Measurements from ENCODE around the gene SCP2D1. TPM values are rescaled to one million over a fixed set of nuclear protein-coding genes. Genes with fewer than 3 reads are reported as not detected.

SCP2D1 gene
- polyA plus RNA-seq, 3 donors = not detected

DNA sequence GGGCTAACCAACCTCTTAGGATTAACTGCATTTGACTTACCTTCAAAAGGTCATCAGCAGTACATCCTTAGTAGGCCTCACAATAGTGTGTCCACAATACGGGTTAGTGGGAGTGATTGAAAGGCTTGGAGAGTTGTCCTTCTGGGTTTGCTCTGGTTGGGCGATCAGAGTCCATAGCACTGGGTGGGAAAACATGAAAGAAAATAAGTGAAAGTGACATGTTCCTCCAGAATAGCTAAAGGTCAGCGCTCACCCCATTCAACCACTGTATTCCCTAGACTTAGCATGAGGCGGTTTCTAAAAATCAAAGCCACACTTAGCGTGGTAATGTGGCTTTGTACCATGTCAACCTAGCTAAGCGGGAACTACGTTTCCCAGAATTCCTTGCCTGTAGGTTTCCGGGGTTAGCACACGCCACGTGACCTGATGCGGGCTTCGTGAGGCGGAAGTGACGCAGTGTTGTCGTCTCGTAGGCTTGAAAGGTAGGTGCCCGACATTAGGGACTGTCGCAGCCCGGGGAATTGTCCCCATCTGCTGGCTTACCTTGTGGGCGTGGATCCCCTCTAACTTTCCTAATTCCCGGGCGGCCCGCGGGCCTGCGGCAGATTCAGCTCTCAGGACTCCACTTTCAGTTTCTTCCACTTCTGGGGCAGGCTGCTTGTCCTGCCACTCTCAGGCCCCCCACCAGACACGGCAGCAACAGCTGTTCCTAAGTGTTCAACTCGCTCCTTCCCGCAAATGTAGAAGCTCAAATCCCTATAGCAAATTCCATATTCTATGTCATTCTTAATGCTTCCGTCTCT, 19.8 kb upstream of the SCP2D1 start:
- peak overlapping the region; percentile 88 for H3K9ac ChIP-seq (ENCODE audit: insufficient read depth, low read length, poor library complexity, severe bottlenecking)
- no peaks in the 10 kb centered on the region for H3K79me2 ChIP-seq (ENCODE audit: insufficient read depth, low read length)
- 3% methylated on average over 23 of the region's 29 CpGs for WGBS (ENCODE audit: insufficient coverage)
- Mint-ChIP-seq H3K4me1 (peaks cover 8% of the 10 kb centered on the region), H3K36me3 (no peaks in the 10 kb centered on the region), H3K4me3 (peak overlapping the region; percentile 85 to 95), H3K27me3 (ENCODE audit: low read depth in 3 of 3) (peaks cover 0 to 22% (median 7%) of the 10 kb centered on the region in 3 donors), H3K9me3 (peaks cover 0 to 10% (median 4%) of the 10 kb centered on the region in 7 donors), H3K27ac (peak overlapping the region; percentile 94 to 99 (median 98))
- H2AFZ ChIP-seq (ENCODE audit: insufficient read depth, low read depth, low read length, poor library complexity, severe bottlenecking) = peak overlapping the region; percentile 89
- peak overlapping the region; percentile 87 to 96 (median 91) for H3K4me3 ChIP-seq (replicated peaks in 1 of 3; ENCODE audit: low read depth in 2 of 3, low read length in 3 of 3)
- no peaks in the 10 kb centered on the region for H3K36me3 ChIP-seq (replicated peaks in 1 of 2; ENCODE audit: control insufficient read depth in 1 of 2, insufficient read depth in 2 of 2, low read length in 2 of 2)
- H3K4me2 ChIP-seq (replicated peaks; ENCODE audit: extremely low read depth, low read length, poor library complexity, severe bottlenecking) = peak overlapping the region; percentile 74
- H4K20me1 ChIP-seq (ENCODE audit: insufficient read depth, low read length) = no peaks in the 10 kb centered on the region
- DNase-seq = peak; percentile 90 to 97 (median 94)
- H3K27me3 ChIP-seq (ENCODE audit: control insufficient read depth in 2 of 2, insufficient read depth in 2 of 2, low read length in 2 of 2) = peaks cover 0 to 11% of the 10 kb centered on the region in 2 donors
- H3K9me3 ChIP-seq (replicated peaks in 1 of 2; ENCODE audit: control insufficient read depth in 1 of 2, insufficient read depth in 1 of 2, low read length in 2 of 2) = no peaks in the 10 kb centered on the region
- intact Hi-C loops (cut with micrococcal nuclease) = loop anchor here (5.0 to 10.0 kb wide), 4 partner anchors 209 to 659 kb away; partner anchors contain the start of genes ZNF133 (in 2 of the 2), DTD1 (in 1 of the 2), KAT14 (in 1 of the 2) and PET117 (in 1 of the 2)
- H3K4me1 ChIP-seq (ENCODE audit: control insufficient read depth in 1 of 2, insufficient read depth in 2 of 2, low read length in 2 of 2) = peaks cover 6% of the 10 kb centered on the region in 2 donors
- TF ChIP-seq CTCF (IDR thresholded peaks at IDR 0.05) = no peak
- H3K27ac ChIP-seq (ENCODE audit: low read depth in 1 of 2, low read length in 2 of 2) = peak overlapping the region; percentile 71 to 98

GRCh38 chr20:18794428-18794787, 19.2 kb upstream of the SCP2D1 start:
- H3K27ac ChIP-seq (ENCODE audit: low read depth in 1 of 2, low read length in 2 of 2) = peak overlapping the region; percentile 71 to 98
- H3K79me2 ChIP-seq (ENCODE audit: insufficient read depth, low read length) = no peaks in the 10 kb centered on the region
- peaks cover 6% of the 10 kb centered on the region in 2 donors for H3K4me1 ChIP-seq (ENCODE audit: control insufficient read depth in 1 of 2, insufficient read depth in 2 of 2, low read length in 2 of 2)
- H3K27ac Mint-ChIP-seq = peak overlapping the region; percentile 94 to 99 (median 98)
- peak overlapping the region; percentile 85 to 95 for H3K4me3 Mint-ChIP-seq
- peak overlapping the region; percentile 88 for H3K9ac ChIP-seq (ENCODE audit: insufficient read depth, low read length, poor library complexity, severe bottlenecking)
- no peak for DNase-seq
- H3K36me3 Mint-ChIP-seq = no peaks in the 10 kb centered on the region
- H3K27me3 Mint-ChIP-seq (ENCODE audit: low read depth in 3 of 3) = peaks cover 0 to 22% (median 9%) of the 10 kb centered on the region in 3 donors
- H3K9me3 ChIP-seq (replicated peaks in 1 of 2; ENCODE audit: control insufficient read depth in 1 of 2, insufficient read depth in 1 of 2, low read length in 2 of 2) = no peaks in the 10 kb centered on the region
- H3K9me3 Mint-ChIP-seq = peaks cover 0 to 10% (median 4%) of the 10 kb centered on the region in 7 donors
- H3K27me3 ChIP-seq (ENCODE audit: control insufficient read depth in 2 of 2, insufficient read depth in 2 of 2, low read length in 2 of 2) = peaks cover 0 to 9% of the 10 kb centered on the region in 2 donors
- 80% methylated on average over 2 of the region's 3 CpGs for WGBS (ENCODE audit: insufficient coverage)
- peak overlapping the region; percentile 89 for H2AFZ ChIP-seq (ENCODE audit: insufficient read depth, low read depth, low read length, poor library complexity, severe bottlenecking)
- intact Hi-C loops (cut with micrococcal nuclease) = loop anchor here (5.0 to 10.0 kb wide), 4 partner anchors 210 to 660 kb away; partner anchors contain the start of genes ZNF133 (in 2 of the 2), DTD1 (in 1 of the 2), KAT14 (in 1 of the 2) and PET117 (in 1 of the 2)
- H3K4me3 ChIP-seq (replicated peaks in 1 of 3; ENCODE audit: low read depth in 2 of 3, low read length in 3 of 3) = peak overlapping the region; percentile 87 to 96 (median 91)
- no peak for TF ChIP-seq CTCF (IDR thresholded peaks at IDR 0.05)
- H4K20me1 ChIP-seq (ENCODE audit: insufficient read depth, low read length) = no peaks in the 10 kb centered on the region
- peaks cover 8% of the 10 kb centered on the region for H3K4me1 Mint-ChIP-seq
- H3K4me2 ChIP-seq (replicated peaks; ENCODE audit: extremely low read depth, low read length, poor library complexity, severe bottlenecking) = peak overlapping the region; percentile 74
- H3K36me3 ChIP-seq (replicated peaks in 1 of 2; ENCODE audit: control insufficient read depth in 1 of 2, insufficient read depth in 2 of 2, low read length in 2 of 2) = no peaks in the 10 kb centered on the region

Data from CD14-positive monocyte (primary cell).